ENCODE measurements around the gene GOLGA2. TPM values are rescaled to one million over a fixed set of nuclear protein-coding genes. Genes with fewer than 3 reads are reported as not detected.

The GOLGA2 gene
- total RNA-seq, 1 experiment from 2014 or later: 188 TPM

- peak overlapping the region; percentile 97 for H3K27ac ChIP-seq
- H3K9me3 ChIP-seq (ENCODE audit: insufficient read depth, low read depth): no peaks in the 10 kb centered on the region
- POLR2A ChIA-PET (ENCODE audit: unreplicated experiment): interaction anchor here (0.6 to 0.9 kb wide), 3 partner anchors 17 to 170 kb away, joined by 5 to 12 read pairs (median 9); no protein-coding TSS in a partner anchor
- H4K20me1 ChIP-seq (ENCODE audit: insufficient read depth): no peaks in the 10 kb centered on the region
- H3K4me1 ChIP-seq (replicated peaks; ENCODE audit: insufficient read depth): peaks cover 61% of the 10 kb centered on the region
- BruUV-seq (replicated peaks): TSS peak; percentile 17
- no peaks in the 10 kb centered on the region for H3K9me2 ChIP-seq (ENCODE audit: insufficient read depth)
- H3K27me3 ChIP-seq (ENCODE audit: insufficient read depth, low read depth): no peaks in the 10 kb centered on the region
- peak; percentile 80 to 87 for DNase-seq
- H2AFZ ChIP-seq: no peak overlapping the region
- no peak for TF ChIP-seq EZH2 (IDR thresholded peaks at IDR 0.05; ENCODE audit: low read depth)
- TF ChIP-seq, protein P1, sequence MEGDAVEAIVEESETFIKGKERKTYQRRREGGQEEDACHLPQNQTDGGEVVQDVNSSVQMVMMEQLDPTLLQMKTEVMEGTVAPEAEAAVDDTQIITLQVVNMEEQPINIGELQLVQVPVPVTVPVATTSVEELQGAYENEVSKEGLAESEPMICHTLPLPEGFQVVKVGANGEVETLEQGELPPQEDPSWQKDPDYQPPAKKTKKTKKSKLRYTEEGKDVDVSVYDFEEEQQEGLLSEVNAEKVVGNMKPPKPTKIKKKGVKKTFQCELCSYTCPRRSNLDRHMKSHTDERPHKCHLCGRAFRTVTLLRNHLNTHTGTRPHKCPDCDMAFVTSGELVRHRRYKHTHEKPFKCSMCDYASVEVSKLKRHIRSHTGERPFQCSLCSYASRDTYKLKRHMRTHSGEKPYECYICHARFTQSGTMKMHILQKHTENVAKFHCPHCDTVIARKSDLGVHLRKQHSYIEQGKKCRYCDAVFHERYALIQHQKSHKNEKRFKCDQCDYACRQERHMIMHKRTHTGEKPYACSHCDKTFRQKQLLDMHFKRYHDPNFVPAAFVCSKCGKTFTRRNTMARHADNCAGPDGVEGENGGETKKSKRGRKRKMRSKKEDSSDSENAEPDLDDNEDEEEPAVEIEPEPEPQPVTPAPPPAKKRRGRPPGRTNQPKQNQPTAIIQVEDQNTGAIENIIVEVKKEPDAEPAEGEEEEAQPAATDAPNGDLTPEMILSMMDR (conservative IDR thresholded peaks at IDR 0.05): no peak
- CTCF ChIA-PET: interaction anchor here (2.4 kb wide), 1 partner anchor 43 kb away, joined by 10 read pairs; no protein-coding TSS in a partner anchor
- intact Hi-C loops (cut with micrococcal nuclease; ENCODE audit: unreplicated experiment): loop anchor here (1.0 to 5.0 kb wide), 4 partner anchors 23 to 338 kb away; partner anchors contain the start of genes COQ4, SLC27A4 and TRUB2
- peak overlapping the region; percentile 25; the same call in 1 of the 2 replicates for H3K4me3 ChIP-seq
- peaks cover 6% of the 10 kb centered on the region for H3K79me2 ChIP-seq (ENCODE audit: low read depth)
- H3K36me3 ChIP-seq (ENCODE audit: low read depth): no peaks in the 10 kb centered on the region
- peaks cover 47% of the 10 kb centered on the region for H3F3A ChIP-seq (ENCODE audit: insufficient read depth, low read depth)
- H3K4me2 ChIP-seq: peak overlapping the region; percentile 68
Measured at GRCh38 chr9:128298535-128299482, 23.0 kb upstream of the GOLGA2 start.

DNA sequence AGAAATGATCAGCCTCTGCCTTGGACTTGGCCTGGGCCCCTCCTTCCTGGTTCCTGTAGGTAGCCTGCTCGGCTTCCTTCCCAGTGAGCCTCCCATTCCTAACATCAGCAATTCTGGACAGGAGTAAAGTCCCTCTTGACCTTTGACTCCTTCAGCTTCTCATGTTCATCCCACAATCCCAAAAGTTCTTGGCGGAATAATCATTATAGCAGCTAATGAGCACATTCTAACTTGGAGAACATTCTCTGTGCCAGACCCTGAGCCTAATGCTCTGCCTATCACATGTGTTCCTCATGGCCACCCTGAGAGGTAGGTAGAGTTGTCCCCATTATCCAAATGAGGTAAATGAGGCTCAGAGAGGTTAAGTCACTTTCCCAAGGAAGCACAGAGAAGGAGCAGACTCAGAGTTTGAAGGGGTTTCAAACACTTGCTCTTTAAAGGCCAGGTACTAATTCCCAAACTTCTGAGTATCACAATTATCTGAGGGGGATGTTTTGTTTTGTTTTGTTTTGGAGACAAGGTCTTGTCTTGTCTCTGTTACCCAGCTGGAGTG lies 21.5 kb upstream of the GOLGA2 start:
- Histone ChIP-seq H3K36me3 (ENCODE audit: low read depth) (no peaks in the 10 kb centered on the region), H3K9me3 (ENCODE audit: insufficient read depth, low read depth) (no peaks in the 10 kb centered on the region), H3K79me2 (ENCODE audit: low read depth) (peaks cover 6% of the 10 kb centered on the region), H3K4me3 (no peak overlapping the region), H4K20me1 (ENCODE audit: insufficient read depth) (no peaks in the 10 kb centered on the region), H3K27me3 (ENCODE audit: insufficient read depth, low read depth) (no peaks in the 10 kb centered on the region), H2AFZ (no peak overlapping the region), H3K27ac (peak overlapping the region; percentile 97), H3K4me1 (replicated peaks; ENCODE audit: insufficient read depth) (peaks cover 56% of the 10 kb centered on the region), H3K4me2 (peak overlapping the region; percentile 74), H3K9me2 (ENCODE audit: insufficient read depth) (no peaks in the 10 kb centered on the region), H3F3A (ENCODE audit: insufficient read depth, low read depth) (peaks cover 50% of the 10 kb centered on the region)
- TF ChIP-seq, protein P1 (conservative IDR thresholded peaks at IDR 0.05): no peak
- no peak for TF ChIP-seq EZH2 (IDR thresholded peaks at IDR 0.05; ENCODE audit: low read depth)
- CTCF ChIA-PET: interaction anchor here (0.6 kb wide), 1 partner anchor 10 kb away, joined by 4 read pairs; no protein-coding TSS in a partner anchor
- no peak for DNase-seq
- POLR2A ChIA-PET (ENCODE audit: unreplicated experiment): interaction anchor here (0.5 to 0.6 kb wide), 2 partner anchors 16 to 45 kb away, joined by 5 to 7 read pairs; no protein-coding TSS in a partner anchor
- intact Hi-C loops (cut with micrococcal nuclease; ENCODE audit: unreplicated experiment): loop anchor here (5.0 kb wide), 2 partner anchors 260 to 340 kb away; no protein-coding TSS in a partner anchor
- BruUV-seq (replicated peaks): no TSS peak

Data from PC-9 (cell line).